Measurements from ENCODE around the gene IL13RA2.

DNA sequence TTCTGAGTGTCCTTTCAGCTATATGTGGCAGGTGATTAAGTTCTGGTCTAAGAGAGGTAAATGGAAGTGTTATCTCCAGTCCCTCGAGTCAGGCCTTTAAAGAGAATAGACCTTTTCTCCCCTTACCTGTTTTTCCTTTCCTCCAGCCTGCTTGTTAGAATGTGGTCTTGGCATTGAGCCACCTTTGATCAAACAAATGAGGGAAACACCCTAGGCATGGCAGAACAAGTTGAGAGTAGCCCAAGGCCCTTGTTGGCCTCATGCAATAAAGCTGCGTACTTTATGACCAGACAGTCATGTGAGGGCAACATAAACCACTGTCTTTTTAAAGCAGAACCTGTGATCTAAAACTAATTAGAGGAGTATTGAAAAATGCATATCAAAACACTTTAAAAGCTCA, 13.2 kb upstream of the IL13RA2 start:
- TF ChIP-seq, protein P1, sequence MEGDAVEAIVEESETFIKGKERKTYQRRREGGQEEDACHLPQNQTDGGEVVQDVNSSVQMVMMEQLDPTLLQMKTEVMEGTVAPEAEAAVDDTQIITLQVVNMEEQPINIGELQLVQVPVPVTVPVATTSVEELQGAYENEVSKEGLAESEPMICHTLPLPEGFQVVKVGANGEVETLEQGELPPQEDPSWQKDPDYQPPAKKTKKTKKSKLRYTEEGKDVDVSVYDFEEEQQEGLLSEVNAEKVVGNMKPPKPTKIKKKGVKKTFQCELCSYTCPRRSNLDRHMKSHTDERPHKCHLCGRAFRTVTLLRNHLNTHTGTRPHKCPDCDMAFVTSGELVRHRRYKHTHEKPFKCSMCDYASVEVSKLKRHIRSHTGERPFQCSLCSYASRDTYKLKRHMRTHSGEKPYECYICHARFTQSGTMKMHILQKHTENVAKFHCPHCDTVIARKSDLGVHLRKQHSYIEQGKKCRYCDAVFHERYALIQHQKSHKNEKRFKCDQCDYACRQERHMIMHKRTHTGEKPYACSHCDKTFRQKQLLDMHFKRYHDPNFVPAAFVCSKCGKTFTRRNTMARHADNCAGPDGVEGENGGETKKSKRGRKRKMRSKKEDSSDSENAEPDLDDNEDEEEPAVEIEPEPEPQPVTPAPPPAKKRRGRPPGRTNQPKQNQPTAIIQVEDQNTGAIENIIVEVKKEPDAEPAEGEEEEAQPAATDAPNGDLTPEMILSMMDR (conservative IDR thresholded peaks at IDR 0.05; ENCODE audit: low read length), result no peak
- TF ChIP-seq EZH2phosphoT487 (IDR thresholded peaks at IDR 0.05; ENCODE audit: borderline replicate concordance), result no peak

All from Loucy (cell line).